Measurements from ENCODE around the gene USP43. TPM values are rescaled to one million over a fixed set of nuclear protein-coding genes. Genes with fewer than 3 reads are reported as not detected.

The USP43 gene
- polyA plus RNA-seq, 1 donor: 8.0 TPM

- no peak for DNase-seq
Observed at GRCh38 chr17:9772658-9773057, 127.3 kb downstream of the USP43 start.

GRCh38 chr17:9776911-9777310, 131.6 kb downstream of the USP43 start:
- DNase-seq: no peak

Other genes with a start within 250 kb of the USP43 start
- 66.7 TPM for gene STX8, start 69.7 kb upstream of the USP43 start, polyA plus RNA-seq (ENCODE audit: insufficient read length)
- gene CFAP52, start 68.9 kb upstream of the USP43 start, polyA plus RNA-seq (ENCODE audit: insufficient read length): 5.1 TPM
- not detected for gene DHRS7C, start 146.1 kb downstream of the USP43 start, polyA plus RNA-seq (ENCODE audit: insufficient read length)
- not detected for gene GSG1L2, start 176.6 kb downstream of the USP43 start, polyA plus RNA-seq (ENCODE audit: insufficient read length)
- gene GLP2R, start 180.4 kb downstream of the USP43 start, polyA plus RNA-seq (ENCODE audit: insufficient read length): not detected